GM12878 (cell line): ENCODE measurements around the gene SUSD6.

Experiments
- CTCF ChIP-seq, 3 experiments: IDR thresholded peaks in 2 of 3; conservative IDR thresholded peaks in 1 of 3; 2 replicates each; pipeline ENCODE4 v1.5.1; 2011; ENCODE audit warnings: low read depth in 3 of 3, low read length in 3 of 3, mild to moderate bottlenecking in 3 of 3, control low read depth in 2 of 3, moderate library complexity in 2 of 3, inconsistent platforms in 1 of 3, mixed read lengths in 1 of 3; ENCODE audit not compliant: control insufficient read depth in 2 of 3, insufficient read depth in 1 of 3; ENCODE audit errors: extremely low read depth in 1 of 3
- MYC ChIP-seq: IDR thresholded peaks from 2 replicates; pipeline ENCODE4 v1.6.1; 2011; ENCODE audit warnings: mild to moderate bottlenecking, low read length, moderate library complexity, inconsistent platforms; ENCODE audit not compliant: insufficient read depth, insufficient replicate concordance, insufficient read length, severe bottlenecking
- NR2C1 ChIP-seq: fragments of 450-650 bp; IDR thresholded peaks from 2 replicates; pipeline ENCODE4 v1.6.1; 2017; ENCODE audit warnings: antibody characterized with exemption, mild to moderate bottlenecking, moderate library complexity
- POLR2A ChIP-seq: IDR thresholded peaks from 2 replicates; pipeline ENCODE4 v1.6.1; 2011; ENCODE audit warnings: low read depth, mild to moderate bottlenecking, low read length
- RAD21 ChIP-seq: IDR thresholded peaks from 2 replicates; pipeline ENCODE4 v1.6.1; 2011; ENCODE audit warnings: mild to moderate bottlenecking, low read depth, low read length, moderate library complexity; ENCODE audit not compliant: insufficient read depth

GRCh38 chr14:69580009-69580577 is 31.3 kb upstream of the SUSD6 start:
- TF ChIP-seq CTCF (IDR thresholded peaks at IDR 0.05 in 2 of 3, conservative IDR thresholded peaks at IDR 0.05 in 1 of 3; ENCODE audit: control insufficient read depth in 2 of 3, extremely low read depth in 1 of 3, insufficient read depth in 1 of 3, low read depth in 3 of 3, low read length in 3 of 3) (peak; percentile 43 to 53 (median 47)), NR2C1 (no peak), POLR2A (no peak), MYC (no peak), RAD21 (peak; percentile 39)
